MM.1S (cell line): ENCODE data around the gene PPP1R14C.

ENCODE experiments used
- DNase-seq: peaks from one replicate; pipeline ENCODE4 v3.0.0-alpha.2; 2015
- H2AFZ ChIP-seq: fragments of 300-600 bp; sonication (generic); 2 replicates; pipeline ENCODE4 v1.6.0; 2016; ENCODE audit warnings: antibody characterized with exemption, low read length
- H3F3A ChIP-seq: fragments of 300-600 bp; sonication (generic); 2 replicates; pipeline ENCODE4 v1.6.1; 2016; ENCODE audit warnings: mild to moderate bottlenecking, antibody characterized with exemption, low read length, moderate library complexity, mixed read lengths; ENCODE audit not compliant: insufficient read depth
- H3K27ac ChIP-seq: fragments of 300-600 bp; sonication (generic); 2 replicates; pipeline ENCODE4 v1.5.1; 2016; ENCODE audit warnings: mild to moderate bottlenecking, low read length
- H3K27me3 ChIP-seq: fragments of 300-600 bp; sonication (generic); replicated peaks from 2 replicates; pipeline ENCODE4 v1.6.0; 2016; ENCODE audit warnings: low read length; ENCODE audit not compliant: insufficient read depth
- H3K36me3 ChIP-seq: fragments of 300-600 bp; sonication (generic); replicated peaks from 2 replicates; pipeline ENCODE4 v1.6.1; 2016; ENCODE audit warnings: mild to moderate bottlenecking, low read length, mixed read lengths; ENCODE audit not compliant: insufficient read depth
- H3K4me1 ChIP-seq: fragments of 300-600 bp; sonication (generic); 2 replicates; pipeline ENCODE4 v1.6.1; 2016; ENCODE audit warnings: low read length, mixed read lengths
- H3K4me2 ChIP-seq: fragments of 300-600 bp; sonication (generic); 2 replicates; pipeline ENCODE4 v1.6.0; 2016; ENCODE audit warnings: low read depth, low read length
- H3K4me3 ChIP-seq: fragments of 300-600 bp; sonication (generic); 2 replicates; pipeline ENCODE4 v1.5.1; 2016; ENCODE audit warnings: low read length, mixed read lengths
- H3K79me2 ChIP-seq: fragments of 300-600 bp; sonication (generic); 2 replicates; pipeline ENCODE4 v1.6.1; 2016; ENCODE audit warnings: mixed run types, low read length, mixed read lengths
- H3K9ac ChIP-seq: fragments of 300-600 bp; sonication (generic); 2 replicates; pipeline ENCODE4 v1.6.1; 2016; ENCODE audit warnings: low read length, mixed read lengths
- H3K9me2 ChIP-seq: fragments of 300-600 bp; sonication (generic); replicated peaks from 2 replicates; pipeline ENCODE4 v1.6.1; 2016; ENCODE audit warnings: mild to moderate bottlenecking, low read length, mixed read lengths; ENCODE audit not compliant: insufficient read depth
- H3K9me3 ChIP-seq: fragments of 300-600 bp; sonication (generic); replicated peaks from 2 replicates; pipeline ENCODE4 v1.6.1; 2016; ENCODE audit warnings: mild to moderate bottlenecking, low read length, mixed read lengths; ENCODE audit not compliant: insufficient read depth
- H4K20me1 ChIP-seq: fragments of 300-600 bp; sonication (generic); 2 replicates; pipeline ENCODE4 v1.6.1; 2016; ENCODE audit warnings: mild to moderate bottlenecking, low read length, moderate library complexity, mixed read lengths; ENCODE audit not compliant: insufficient read depth
- CTCF ChIP-seq: fragments of 300-600 bp; sonication (generic); IDR thresholded peaks from 2 replicates; pipeline ENCODE4 v1.5.1; 2016; ENCODE audit warnings: antibody characterized with exemption, low read length, mixed read lengths
- EZH2 ChIP-seq: fragments of 300-600 bp; sonication (generic); optimal IDR thresholded peaks from 2 replicates; pipeline ENCODE3; 2017; ENCODE audit warnings: low read depth, mild to moderate bottlenecking, antibody characterized with exemption, low read length, mixed read lengths
- EZH2phosphoT487 ChIP-seq: fragments of 300-600 bp; sonication (generic); IDR thresholded peaks from 2 replicates; pipeline ENCODE4 v1.6.1; 2018; ENCODE audit warnings: antibody characterized with exemption, low read length

The PPP1R14C gene

GRCh38 chr6:150128425-150128824, 14.4 kb upstream of the PPP1R14C start:
- H3K79me2 ChIP-seq: no peaks in the 10 kb centered on the region
- no peaks in the 10 kb centered on the region for H4K20me1 ChIP-seq
- no peaks in the 10 kb centered on the region for H3F3A ChIP-seq
- no peak overlapping the region for H3K4me3 ChIP-seq
- H3K27me3 ChIP-seq: no peaks in the 10 kb centered on the region
- no peaks in the 10 kb centered on the region for H3K36me3 ChIP-seq
- no peak overlapping the region for H2AFZ ChIP-seq
- no peak overlapping the region for H3K9ac ChIP-seq
- H3K4me2 ChIP-seq: no peak overlapping the region
- no peak overlapping the region for H3K27ac ChIP-seq
- H3K4me1 ChIP-seq: no peaks in the 10 kb centered on the region
- H3K9me2 ChIP-seq: no peaks in the 10 kb centered on the region
- no peak for DNase-seq
- TF ChIP-seq EZH2phosphoT487: no peak
- TF ChIP-seq EZH2: no peak
- no peak for TF ChIP-seq CTCF
- no peaks in the 10 kb centered on the region for H3K9me3 ChIP-seq

DNA sequence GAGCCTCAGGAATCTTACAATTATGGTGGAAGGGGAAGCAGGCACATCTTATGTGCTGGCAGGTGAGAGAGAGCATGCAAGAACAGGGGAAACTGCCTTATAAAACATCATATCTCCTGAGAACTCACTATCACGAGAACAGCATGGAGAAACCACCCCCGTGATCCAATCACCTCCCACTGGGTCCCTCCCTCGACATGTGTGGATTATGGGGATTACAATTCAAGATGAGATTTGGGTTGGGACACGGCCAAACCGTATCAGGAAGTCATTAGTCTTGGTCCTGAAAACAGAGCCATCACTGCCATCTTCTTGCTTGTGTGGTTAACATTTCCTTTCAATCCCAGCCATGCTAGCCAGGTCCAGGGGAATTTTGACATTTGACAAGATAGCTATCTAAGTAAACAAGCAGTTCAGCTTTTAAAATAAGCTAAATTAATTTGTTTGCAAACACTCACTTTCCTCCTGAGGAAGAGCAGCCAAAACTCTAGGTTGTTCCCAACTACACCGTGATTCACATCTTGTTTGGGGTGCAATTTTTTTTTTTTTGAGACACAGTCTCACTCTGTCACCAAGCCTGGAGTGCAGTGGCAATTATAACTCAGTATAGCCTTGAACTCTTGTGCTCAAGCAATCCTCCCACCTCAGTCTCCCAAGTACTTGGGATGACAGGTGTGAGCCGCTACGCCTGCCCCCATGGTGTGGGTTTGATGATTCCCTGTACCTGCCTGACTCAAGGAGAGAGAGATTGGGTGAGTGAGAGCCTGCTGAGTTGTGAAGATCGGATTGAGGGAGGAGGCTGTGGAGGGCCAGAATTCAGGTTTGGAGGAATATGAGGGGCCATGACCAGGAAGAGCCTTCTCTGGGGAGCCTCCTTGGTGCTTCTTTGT, 13.0 kb upstream of the PPP1R14C start:
- Histone ChIP-seq H3K27me3 (no peaks in the 10 kb centered on the region), H3K79me2 (no peaks in the 10 kb centered on the region), H3K9me2 (no peaks in the 10 kb centered on the region), H3K9me3 (no peaks in the 10 kb centered on the region), H3K4me3 (no peak overlapping the region), H2AFZ (no peak overlapping the region), H3K4me1 (no peaks in the 10 kb centered on the region), H3F3A (no peaks in the 10 kb centered on the region), H4K20me1 (no peaks in the 10 kb centered on the region), H3K4me2 (no peak overlapping the region), H3K27ac (no peak overlapping the region), H3K36me3 (no peaks in the 10 kb centered on the region), H3K9ac (no peak overlapping the region)
- TF ChIP-seq EZH2phosphoT487 (no peak), EZH2 (no peak), CTCF (no peak)
- no peak for DNase-seq

DNA sequence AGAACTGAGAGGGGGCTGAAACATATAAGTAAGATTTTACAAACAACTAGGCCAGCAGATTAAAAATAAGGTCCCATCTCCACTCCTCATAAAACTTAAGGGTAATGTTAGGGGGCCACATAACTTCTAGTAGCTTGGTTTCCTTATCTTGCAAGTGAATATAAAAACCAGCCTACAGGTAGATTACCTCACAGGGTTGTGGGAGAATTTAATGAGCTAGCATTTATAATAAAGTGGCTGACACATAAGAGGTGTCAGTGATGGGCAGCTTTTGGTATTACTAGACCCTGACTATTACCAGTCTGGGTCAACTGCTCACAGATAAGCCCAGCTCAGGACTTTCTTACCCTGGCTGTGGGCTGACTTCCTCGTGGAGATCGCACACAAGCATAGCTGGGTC, 9.2 kb upstream of the PPP1R14C start:
- H2AFZ ChIP-seq: no peak overlapping the region
- TF ChIP-seq EZH2phosphoT487: no peak
- no peak for TF ChIP-seq EZH2
- no peak for TF ChIP-seq CTCF
- no peaks in the 10 kb centered on the region for H3K36me3 ChIP-seq

More for the DNA sequence above, 9.2 kb upstream of the PPP1R14C start:
- Histone ChIP-seq H3K79me2 (no peaks in the 10 kb centered on the region), H3K9me2 (no peaks in the 10 kb centered on the region), H3K4me2 (no peak overlapping the region), H3K4me3 (no peak overlapping the region), H3K27ac (no peak overlapping the region), H3K27me3 (no peaks in the 10 kb centered on the region), H3K9ac (no peak overlapping the region), H4K20me1 (no peaks in the 10 kb centered on the region), H3K9me3 (no peaks in the 10 kb centered on the region), H3K4me1 (no peaks in the 10 kb centered on the region), H3F3A (no peaks in the 10 kb centered on the region)
- no peak for DNase-seq
